Heart left ventricle (tissue), 16 donors: Measurements from ENCODE around the gene TAPT1. TPM values are rescaled to one million over a fixed set of nuclear protein-coding genes. Genes with fewer than 3 reads are reported as not detected.
"Not testable (repeated sequence)": the region's sequence is repeated elsewhere in the genome, so short reads cannot be mapped to it uniquely, and the experiment has no call there.

ENCODE experiments used
- ATAC-seq, 4 donors: fragments of 200-7000 bp; cut with Tn5 transposase; one replicate each; pipeline ENCODE4 v1.9.1; 2020 to 2022; ENCODE audit warnings: moderate library complexity in 4 of 4, mild to moderate bottlenecking in 3 of 4, moderate number of reproducible peaks in 1 of 4
- DNase-seq, 5 donors: peaks; one replicate each; pipeline ENCODE4 v3.0.0-alpha.2; 2020
- H3K27ac ChIP-seq, 12 donors: fragments of 200-600 bp; sonication (generic) in 4 of 12; one replicate each; pipeline versions ENCODE4 v1.5.0 to v1.8.0; 2016 to 2022; ENCODE audit warnings: mild to moderate bottlenecking in 2 of 12
- H3K27me3 ChIP-seq, 9 donors: fragments of 200-600 bp; sonication (generic) in 2 of 9; one replicate each; pipeline versions ENCODE4 v1.5.1 to v1.8.0; 2016 to 2022; ENCODE audit warnings: mild to moderate bottlenecking in 3 of 9
- H3K36me3 ChIP-seq, 9 donors: fragments of 200-600 bp; sonication (generic) in 2 of 9; one replicate each; pipeline versions ENCODE4 v1.5.0 to v1.8.0; 2018 to 2022; ENCODE audit warnings: mild to moderate bottlenecking in 2 of 9
- H3K4me1 ChIP-seq, 12 donors: fragments of 200-600 bp; sonication (generic) in 4 of 12; one replicate each; pipeline versions ENCODE4 v1.5.0 to v1.8.0; 2016 to 2022; ENCODE audit warnings: mild to moderate bottlenecking in 3 of 12
- H3K4me3 ChIP-seq, 12 donors: fragments of 200-600 bp; sonication (generic) in 4 of 12; one replicate each; pipeline versions ENCODE4 v1.5.0 to v1.8.0; 2017 to 2022; ENCODE audit warnings: mild to moderate bottlenecking in 9 of 12, moderate library complexity in 4 of 12
- H3K9me3 ChIP-seq, 12 donors: fragments of 200-600 bp; sonication (generic) in 4 of 12; one replicate each; pipeline versions ENCODE4 v1.5.0 to v1.8.0; 2016 to 2022; ENCODE audit warnings: mild to moderate bottlenecking in 1 of 12
- CTCF ChIP-seq, 12 donors: fragments of 200-600 bp; sonication (generic) in 4 of 12; IDR thresholded peaks; one replicate each; pipeline versions ENCODE4 v1.5.0 to v1.8.0; 2018 to 2022; ENCODE audit warnings: antibody characterized with exemption in 12 of 12, mild to moderate bottlenecking in 5 of 12
- POLR2A ChIP-seq, 2 donors: fragments of 450-650 bp; IDR thresholded peaks; one replicate each; pipeline ENCODE4 v1.6.1; 2017; ENCODE audit warnings: antibody characterized with exemption in 2 of 2, mild to moderate bottlenecking in 2 of 2, moderate library complexity in 2 of 2
- WGBS, 4 donors: extraction: QIAGEN DNeasy Blood & Tissue Kit in 2 of 4; methylation state at CpG; one replicate each; pipeline versions ENCODE4 v1.1.5 to v1.1.7; 2013 to 2018; 5-methylcytosine and 5-hydroxymethylcytosine counted together
- intact Hi-C, 10 donors: fragments of 100-400 bp; cut with DNase I; formaldehyde crosslinking; loops; one replicate each; pipeline versions ENCODE4 v1.11.1 to v1.14.2; 2022
- polyA plus RNA-seq, 2 donors: library from polyadenylated mRNA; stranded (reverse); fragments of 200-250 nt; gene quantifications; one replicate each; pipeline ENCODE4 v1.2.3, GENCODE V29; 2013
- total RNA-seq, 9 donors: library from RNA; depleted of rRNA in 2 of 9; stranded (reverse); fragments of >200 nt in 2 of 9; fragmentation: NEBNext Ultra II Directional in 3 of 9; extraction: Animal tissue kit (Norgen Biotek cat#: 25700) in 3 of 9; gene quantifications; one replicate each; pipeline versions ENCODE4 v1.1.0 to v1.2.4, GENCODE V29; 2016 to 2023
- donor health status: ischemic (EF 13 %, LVEDD 7.1; RV severe dilation, severe dysfunction).
- donor health status: healthy with polysubstance abuse.
- donor health status: DM: no; HTN: yes; CAD: no.
- donor health status: DM: no; HTN: no; CAD: no.
- donor health status: ischemic (EF 25% LVEDD 6.9; RV normal size, moderate dysfunction).
- donor health status: ischemic (EF 25% LVEDD 5.7; RV mildly dilated, moderate dysfunction).
- donor health status: healthy.
- donor health status: DM: yes; HTN: yes; CAD: no.
- donor health status: ischemic (EF 35%, LVEDD 5.7; RV mildly dilated, moderate dysfunction).
- donor health status: nonischemic (EF 11% LVEDD 7.7; RV severe dilation, severe dysfunction).
- donor health status: DM: yes; HTN: yes; CAD: no.
- donor health status: PGD.
- donor health status: ischemic (EF 29% LVEDD 5.4; RV normal size, mild dysfunction).
- donor health status: nonischemic (EF 23%, LVEDD 6.1; RV moderate dilation, normal function).

Gene TAPT1
- total and polyA plus RNA-seq, 11 donors: 12.3 to 53.4 (median 34.9) TPM

GRCh38 chr4:16195209-16195608 is 31.1 kb downstream of the TAPT1 start:
- Histone ChIP-seq H3K4me3 (no peak overlapping the region), H3K9me3 (no peaks in the 10 kb centered on the region), H3K36me3 (peaks cover 0 to 20% (median 15%) of the 10 kb centered on the region in 9 donors), H3K27ac (no peak overlapping the region), H3K4me1 (peaks cover 0 to 57% (median 37%) of the 10 kb centered on the region in 12 donors), H3K27me3 (no peaks in the 10 kb centered on the region)
- TF ChIP-seq CTCF (IDR thresholded peaks at IDR 0.05) (no peak), POLR2A (IDR thresholded peaks at IDR 0.05) (no peak)
- DNase-seq (no peak), ATAC-seq (no peak)
- WGBS, 4 donors: 66 to 81% (median 78%) methylated on average over 1 of the region's 1 CpG
- intact Hi-C loops: loop anchor here in 9 of 10 donors (5.0 to 10.0 kb wide), 4 partner anchors 67 to 168 kb away; no protein-coding TSS in a partner anchor

DNA sequence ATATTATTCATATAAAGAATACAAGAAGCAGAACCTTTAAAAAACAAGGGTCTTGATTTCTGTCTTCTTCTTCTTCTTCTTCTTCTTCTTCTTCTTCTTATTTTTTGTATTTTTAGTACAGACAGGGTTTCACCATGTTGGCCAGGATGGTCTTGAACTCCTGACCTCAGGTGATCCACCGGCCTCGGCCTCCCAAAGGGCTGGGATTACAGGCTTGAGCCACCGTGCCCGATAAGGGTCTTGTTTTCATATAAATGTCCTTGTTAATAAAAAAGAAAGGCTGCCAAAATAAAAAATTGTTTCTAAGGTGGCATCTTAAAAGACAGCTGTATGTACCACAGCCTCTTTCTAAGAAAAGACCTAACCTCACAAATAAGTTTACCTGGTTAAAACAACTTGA is 31.5 kb downstream of the TAPT1 start:
- H3K4me3 ChIP-seq, H3K27me3 ChIP-seq, DNase-seq, H3K9me3 ChIP-seq, ATAC-seq, H3K27ac ChIP-seq: not testable (repeated sequence)
- peaks cover 0 to 23% (median 16%) of the 10 kb centered on the region in 9 donors for H3K36me3 ChIP-seq
- peaks cover 0 to 57% (median 37%) of the 10 kb centered on the region in 12 donors for H3K4me1 ChIP-seq
- 78 to 94% (median 92%) methylated on average over 4 of the region's 4 CpGs for WGBS, 4 donors
- intact Hi-C loops: loop anchor here in 9 of 10 donors (5.0 to 10.0 kb wide), 4 partner anchors 68 to 167 kb away; no protein-coding TSS in a partner anchor

GRCh38 chr4:16194214-16194613 is 32.1 kb downstream of the TAPT1 start:
- 50 to 58% (median 55%) methylated on average over 3 of the region's 3 CpGs for WGBS, 4 donors
- peak in 2 of 5 donors; percentile 25 to 36 for DNase-seq
- no peak for TF ChIP-seq POLR2A (IDR thresholded peaks at IDR 0.05)
- TF ChIP-seq CTCF (IDR thresholded peaks at IDR 0.05): no peak
- Histone ChIP-seq H3K36me3 (peaks cover 0 to 29% (median 21%) of the 10 kb centered on the region in 9 donors), H3K27me3 (no peaks in the 10 kb centered on the region), H3K27ac (no peak overlapping the region), H3K9me3 (no peaks in the 10 kb centered on the region), H3K4me1 (peaks cover 0 to 57% (median 37%) of the 10 kb centered on the region in 12 donors), H3K4me3 (no peak overlapping the region)
- ATAC-seq: peak; percentile 56 to 73 (median 65)
- intact Hi-C loops: loop anchor here in 2 of 10 donors (10.0 kb wide), 1 partner anchor 71 kb away; no protein-coding TSS in a partner anchor

DNA sequence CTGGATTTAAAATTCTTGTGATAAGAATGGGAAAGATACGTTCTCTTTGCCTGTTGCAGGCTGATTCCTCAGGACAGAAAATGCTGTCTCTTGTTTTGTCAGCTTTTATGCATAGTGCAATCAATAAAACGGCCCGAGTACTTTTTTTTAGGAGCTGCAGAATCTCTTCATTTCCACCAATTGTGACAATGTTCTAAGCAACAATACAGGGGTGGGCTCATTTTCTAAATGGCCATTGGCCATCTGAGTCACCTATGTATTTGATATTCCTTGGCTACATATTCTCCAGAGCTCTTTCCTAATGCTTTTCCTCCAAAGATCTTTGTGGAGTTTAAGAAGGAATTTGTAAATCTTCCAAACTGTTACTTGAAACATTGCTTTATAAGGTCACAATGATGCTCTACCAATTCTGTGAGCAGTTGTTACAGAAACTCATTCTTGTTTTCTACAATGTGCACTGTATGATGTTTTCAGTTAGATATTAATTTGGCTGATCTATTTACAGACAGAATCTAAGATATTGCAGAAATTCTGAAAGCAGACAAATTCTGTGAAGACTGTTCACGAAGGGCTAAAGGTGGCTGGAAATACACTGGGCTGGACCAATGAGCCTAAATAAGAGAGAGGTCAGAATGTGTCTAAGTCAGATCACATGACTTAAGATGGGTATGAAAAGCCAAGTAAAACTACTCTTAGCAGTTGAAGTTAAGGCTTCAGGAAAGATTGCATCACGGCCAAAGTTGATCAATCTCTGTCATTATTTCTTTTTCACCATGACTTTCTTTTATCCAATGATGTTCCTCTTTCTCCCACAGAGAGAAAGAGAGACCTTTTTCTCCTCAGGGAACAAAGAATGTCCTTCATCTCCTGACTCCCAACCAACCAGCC is 33.4 kb downstream of the TAPT1 start:
- Histone ChIP-seq H3K9me3 (no peaks in the 10 kb centered on the region), H3K4me3 (no peak overlapping the region), H3K27ac (no peak overlapping the region), H3K4me1 (peaks cover 0 to 46% (median 31%) of the 10 kb centered on the region in 12 donors), H3K27me3 (no peaks in the 10 kb centered on the region), H3K36me3 (peaks cover 0 to 42% (median 32%) of the 10 kb centered on the region in 9 donors)
- WGBS, 4 donors: 75 to 81% (median 81%) methylated on average over 5 of the region's 5 CpGs
- intact Hi-C loops: loop anchor here in 2 of 10 donors (10.0 kb wide), 1 partner anchor 72 kb away; no protein-coding TSS in a partner anchor
- no peak for ATAC-seq
- DNase-seq: no peak
- TF ChIP-seq POLR2A (IDR thresholded peaks at IDR 0.05) (no peak), CTCF (IDR thresholded peaks at IDR 0.05) (no peak)
